HG03442 (cell line): Measurements from ENCODE around the gene FHL2.
"Not testable (repeated sequence)": the region's sequence is repeated elsewhere in the genome, so short reads cannot be mapped to it uniquely, and the experiment has no call there.

ENCODE experiments used
- ATAC-seq: cut with Tn5 transposase; IDR thresholded peaks from one replicate; pipeline ENCODE4 v1.9.1; 2021; ENCODE audit warnings: mild to moderate bottlenecking, moderate library complexity; ENCODE audit not compliant: unreplicated experiment

The FHL2 gene

GRCh38 chr2:105398336-105399206 lies at the start of gene FHL2:
Gene FHL2 (minus strand): TSS chr2:105399051. CDS start chr2:105386516, 12,535 bp downstream.
- ATAC-seq = peak; percentile 99

- no peak for ATAC-seq
Measured at GRCh38 chr2:105447476-105447875, 48.6 kb upstream of the FHL2 start.

- no peak for ATAC-seq
Measured at GRCh38 chr2:105446501-105446900, 47.6 kb upstream of the FHL2 start.

GRCh38 chr2:105445976-105446375 lies 47.1 kb upstream of the FHL2 start:
- no peak for ATAC-seq

- no peak for ATAC-seq
Measured at GRCh38 chr2:105445498-105445897, 46.6 kb upstream of the FHL2 start.

GRCh38 chr2:105443617-105444598 lies 45.1 kb upstream of the FHL2 start:
- no peak for ATAC-seq

GRCh38 chr2:105442721-105443120 lies 43.9 kb upstream of the FHL2 start:
- no peak for ATAC-seq

- no peak for ATAC-seq
Measured at GRCh38 chr2:105442056-105442455, 43.2 kb upstream of the FHL2 start.

GRCh38 chr2:105439141-105439540 lies 40.3 kb upstream of the FHL2 start:
- ATAC-seq = no peak

GRCh38 chr2:105438104-105438929 lies 39.5 kb upstream of the FHL2 start:
- no peak for ATAC-seq

- no peak for ATAC-seq
Measured at GRCh38 chr2:105437708-105438103, 38.9 kb upstream of the FHL2 start.

GRCh38 chr2:105432749-105433148 lies 33.9 kb upstream of the FHL2 start:
- ATAC-seq = no peak

- no peak for ATAC-seq
Measured at GRCh38 chr2:105432044-105432399, 33.2 kb upstream of the FHL2 start.

- ATAC-seq = no peak
Measured at GRCh38 chr2:105431367-105432043, 32.7 kb upstream of the FHL2 start.

- no peak for ATAC-seq
Measured at GRCh38 chr2:105428387-105429018, 29.7 kb upstream of the FHL2 start.

GRCh38 chr2:105427485-105427884 lies 28.6 kb upstream of the FHL2 start:
- no peak for ATAC-seq

GRCh38 chr2:105426626-105427292 lies 27.9 kb upstream of the FHL2 start:
- ATAC-seq = no peak

- no peak for ATAC-seq
Measured at GRCh38 chr2:105425936-105426625, 27.2 kb upstream of the FHL2 start.

GRCh38 chr2:105424836-105425235 lies 26.0 kb upstream of the FHL2 start:
- not testable (repeated sequence) for ATAC-seq
